Mesenchymal stem cell (in vitro differentiated cells and primary cell): Measurements from ENCODE around the gene CHAC1.

ENCODE experiments used
- DNase-seq: peaks from one replicate; pipeline ENCODE4 v3.0.0-alpha.2; 2013
- H2AFZ ChIP-seq: one replicate; pipeline ENCODE4 v1.6.1; 2013; ENCODE audit warnings: low read depth, mild to moderate bottlenecking, control low read depth, inconsistent platforms, low read length, moderate library complexity
- H2AK5ac ChIP-seq: 2 replicates; pipeline ENCODE4 v1.6.1; 2013; ENCODE audit warnings: low read length, moderate library complexity, mild to moderate bottlenecking, inconsistent platforms; ENCODE audit not compliant: severe bottlenecking
- H2BK120ac ChIP-seq: one replicate; pipeline ENCODE4 v1.6.1; 2013; ENCODE audit warnings: low read depth, mild to moderate bottlenecking, inconsistent platforms, low read length, moderate library complexity
- H2BK12ac ChIP-seq, 2 experiments: one replicate each; pipeline ENCODE4 v1.6.1; 2013; ENCODE audit warnings: inconsistent platforms in 2 of 2, low read length in 2 of 2, mild to moderate bottlenecking in 2 of 2, moderate library complexity in 2 of 2, control low read depth in 1 of 2
- H2BK15ac ChIP-seq: one replicate; pipeline ENCODE4 v1.6.1; 2013; ENCODE audit warnings: mild to moderate bottlenecking, low read depth, inconsistent platforms; ENCODE audit not compliant: poor library complexity, severe bottlenecking
- H2BK5ac ChIP-seq: 2 replicates; pipeline ENCODE4 v1.6.1; 2013; ENCODE audit warnings: low read depth, mild to moderate bottlenecking, low read length, control low read depth, inconsistent platforms; ENCODE audit not compliant: poor library complexity, severe bottlenecking
- H3K14ac ChIP-seq, 2 experiments: one replicate each; pipeline ENCODE4 v1.6.1; 2013; ENCODE audit warnings: inconsistent platforms in 2 of 2, low read length in 2 of 2, control low read depth in 1 of 2, mild to moderate bottlenecking in 1 of 2, moderate library complexity in 1 of 2
- H3K18ac ChIP-seq, 2 experiments: one replicate each; pipeline ENCODE4 v1.6.1; 2013; ENCODE audit warnings: inconsistent platforms in 2 of 2, low read length in 2 of 2, control low read depth in 1 of 2, low read depth in 1 of 2, mild to moderate bottlenecking in 1 of 2
- H3K23ac ChIP-seq, 2 experiments: one replicate each; pipeline ENCODE4 v1.6.1; 2013; ENCODE audit warnings: inconsistent platforms in 2 of 2, low read length in 2 of 2, mild to moderate bottlenecking in 2 of 2, moderate library complexity in 2 of 2, control low read depth in 1 of 2
- H3K27ac ChIP-seq: 2 replicates; pipeline ENCODE4 v1.5.1; 2013; ENCODE audit warnings: mild to moderate bottlenecking, moderate library complexity, low read length, control low read depth, inconsistent platforms; ENCODE audit not compliant: poor library complexity, severe bottlenecking
- H3K27me3 ChIP-seq, 2 experiments: 2 replicates each; pipeline versions ENCODE4 v1.6.1 to v1.7.0; 2013; ENCODE audit warnings: low read length in 2 of 2, mild to moderate bottlenecking in 2 of 2, moderate library complexity in 2 of 2, control low read depth in 1 of 2, inconsistent platforms in 1 of 2; ENCODE audit not compliant: control insufficient read depth in 1 of 2, insufficient read depth in 1 of 2
- H3K36me3 ChIP-seq, 2 experiments: 2 replicates each; pipeline versions ENCODE4 v1.6.1 to v1.7.0; 2013; ENCODE audit warnings: low read length in 2 of 2, control low read depth in 1 of 2, inconsistent platforms in 1 of 2, low read depth in 1 of 2, mild to moderate bottlenecking in 1 of 2; ENCODE audit not compliant: insufficient read depth in 2 of 2, control insufficient read depth in 1 of 2
- H3K4ac ChIP-seq, 2 experiments: one replicate each; pipeline ENCODE4 v1.6.1; 2013; ENCODE audit warnings: inconsistent platforms in 2 of 2, low read length in 2 of 2, mild to moderate bottlenecking in 2 of 2, moderate library complexity in 2 of 2, control low read depth in 1 of 2, low read depth in 1 of 2
- H3K4me1 ChIP-seq: 2 replicates; pipeline ENCODE4 v1.6.1; 2013; ENCODE audit warnings: low read depth, low read length, control low read depth; ENCODE audit not compliant: control insufficient read depth, insufficient read depth
- H3K4me2 ChIP-seq: 2 replicates; pipeline ENCODE4 v1.6.1; 2013; ENCODE audit warnings: low read length, mild to moderate bottlenecking, inconsistent platforms; ENCODE audit not compliant: poor library complexity, severe bottlenecking
- H3K4me3 ChIP-seq, 2 experiments: 2 replicates each; pipeline versions ENCODE4 v1.5.1 to v1.7.0; 2013; ENCODE audit warnings: low read length in 2 of 2, mild to moderate bottlenecking in 2 of 2, control low read depth in 1 of 2, low read depth in 1 of 2; ENCODE audit not compliant: insufficient read depth in 1 of 2
- H3K79me1 ChIP-seq: replicated peaks from 2 replicates; pipeline ENCODE4 v1.6.1; 2013; ENCODE audit warnings: mild to moderate bottlenecking, control low read depth, low read length, inconsistent platforms; ENCODE audit not compliant: poor library complexity, severe bottlenecking
- H3K9ac ChIP-seq: 2 replicates; pipeline ENCODE4 v1.7.0; 2013; ENCODE audit warnings: mild to moderate bottlenecking, low read length, moderate library complexity
- H3K9me3 ChIP-seq: 2 replicates; pipeline ENCODE4 v1.7.0; 2013; ENCODE audit warnings: mild to moderate bottlenecking, low read length; ENCODE audit not compliant: control insufficient read depth
- H4K8ac ChIP-seq: one replicate; pipeline ENCODE4 v1.6.1; 2013; ENCODE audit warnings: inconsistent platforms, mild to moderate bottlenecking, low read length, moderate library complexity
- H4K91ac ChIP-seq: one replicate; pipeline ENCODE4 v1.6.1; 2013; ENCODE audit warnings: mild to moderate bottlenecking, low read length, inconsistent platforms
- WGBS: methylation state at CpG from one replicate; pipeline ENCODE4 v1.1.7; 2013; ENCODE audit warnings: mixed read lengths; 5-methylcytosine and 5-hydroxymethylcytosine counted together

CHAC1 gene

GRCh38 chr15:40923551-40923950, 29.7 kb upstream of the CHAC1 start:
- H3K36me3 ChIP-seq: no peaks in the 10 kb centered on the region
- H3K4me1 ChIP-seq: peaks cover 37% of the 10 kb centered on the region
- H3K18ac ChIP-seq: no peak overlapping the region
- no peak overlapping the region for H2BK12ac ChIP-seq
- H3K23ac ChIP-seq: no peak overlapping the region
- H3K27me3 ChIP-seq: peaks cover 52 to 68% of the 10 kb centered on the region in 2 experiments
- H2BK15ac ChIP-seq: no peak overlapping the region
- DNase-seq: no peak
- no peak overlapping the region for H3K27ac ChIP-seq
- no peak overlapping the region for H3K4ac ChIP-seq
- H2AFZ ChIP-seq: no peak overlapping the region
- no peak overlapping the region for H3K14ac ChIP-seq
- WGBS: 88% methylated on average over 9 of the region's 9 CpGs
- no peaks in the 10 kb centered on the region for H3K9me3 ChIP-seq
- no peak overlapping the region for H3K4me2 ChIP-seq
- no peak overlapping the region for H4K8ac ChIP-seq
- no peak overlapping the region for H4K91ac ChIP-seq
- H2AK5ac ChIP-seq: no peak overlapping the region
- H3K4me3 ChIP-seq: no peak overlapping the region
- no peak overlapping the region for H2BK120ac ChIP-seq
- H3K79me1 ChIP-seq: no peaks in the 10 kb centered on the region
- no peak overlapping the region for H2BK5ac ChIP-seq
- H3K9ac ChIP-seq: no peak overlapping the region

GRCh38 chr15:40925495-40925862, 27.8 kb upstream of the CHAC1 start:
- H3K4me2 ChIP-seq: no peak overlapping the region

GRCh38 chr15:40925863-40926658, 27.2 kb upstream of the CHAC1 start:
- peaks cover 70 to 76% of the 10 kb centered on the region in 2 experiments for H3K27me3 ChIP-seq
- H3K14ac ChIP-seq: peak overlapping the region in 1 of 2 experiments; percentile 74
- H3K18ac ChIP-seq: peak overlapping the region in 1 of 2 experiments; percentile 63
- peak; percentile 61 for DNase-seq
- no peak overlapping the region for H3K4ac ChIP-seq
- peaks cover 52% of the 10 kb centered on the region for H3K4me1 ChIP-seq
- H4K8ac ChIP-seq: no peak overlapping the region
- whole genome bisulfite sequencing: 2% methylated on average over 61 of the region's 61 CpGs
- peak overlapping the region in 1 of 2 experiments; percentile 38 for H3K23ac ChIP-seq
- H3K4me2 ChIP-seq: peak overlapping the region; percentile 77
- H3K9ac ChIP-seq: no peak overlapping the region
- H2BK5ac ChIP-seq: no peak overlapping the region
- peak overlapping the region in 1 of 2 experiments; percentile 70 for H2BK12ac ChIP-seq
- H3K36me3 ChIP-seq: no peaks in the 10 kb centered on the region
- peak overlapping the region; percentile 64 for H2AFZ ChIP-seq
- no peaks in the 10 kb centered on the region for H3K9me3 ChIP-seq
- no peak overlapping the region for H2BK120ac ChIP-seq
- H3K27ac ChIP-seq: no peak overlapping the region
- peak overlapping the region; percentile 86 for H2BK15ac ChIP-seq
- no peaks in the 10 kb centered on the region for H3K79me1 ChIP-seq
- peak overlapping the region in 1 of 2 experiments; percentile 24 for H3K4me3 ChIP-seq
- no peak overlapping the region for H4K91ac ChIP-seq
- H2AK5ac ChIP-seq: no peak overlapping the region

More at GRCh38 chr15:40925495-40925862, 27.8 kb upstream of the CHAC1 start:
- 7% methylated on average over 30 of the region's 30 CpGs for WGBS
- H3K27me3 ChIP-seq: peaks cover 64 to 73% of the 10 kb centered on the region in 2 experiments
- no peak overlapping the region for H3K18ac ChIP-seq
- H2BK5ac ChIP-seq: no peak overlapping the region
- peaks cover 49% of the 10 kb centered on the region for H3K4me1 ChIP-seq
- no peak for DNase-seq
- H3K27ac ChIP-seq: no peak overlapping the region
- no peak overlapping the region for H3K4me3 ChIP-seq
- no peak overlapping the region for H2BK120ac ChIP-seq
- peak overlapping the region; percentile 86 for H2BK15ac ChIP-seq
- no peak overlapping the region for H3K14ac ChIP-seq
- no peak overlapping the region for H4K91ac ChIP-seq
- no peak overlapping the region for H3K4ac ChIP-seq
- H3K9me3 ChIP-seq: no peaks in the 10 kb centered on the region
- H4K8ac ChIP-seq: no peak overlapping the region
- no peak overlapping the region for H2AK5ac ChIP-seq
- no peaks in the 10 kb centered on the region for H3K79me1 ChIP-seq
- peak overlapping the region in 1 of 2 experiments; percentile 38 for H3K23ac ChIP-seq
- no peaks in the 10 kb centered on the region for H3K36me3 ChIP-seq
- no peak overlapping the region for H3K9ac ChIP-seq
- no peak overlapping the region for H2AFZ ChIP-seq
- no peak overlapping the region for H2BK12ac ChIP-seq

- H4K91ac ChIP-seq: no peak overlapping the region
- H2BK5ac ChIP-seq: no peak overlapping the region
- no peak overlapping the region for H3K4me2 ChIP-seq
- DNase-seq: no peak
- H2BK120ac ChIP-seq: no peak overlapping the region
- H3K14ac ChIP-seq: no peak overlapping the region
- H3K9me3 ChIP-seq: no peaks in the 10 kb centered on the region
- no peaks in the 10 kb centered on the region for H3K36me3 ChIP-seq
- 13% methylated on average over 33 of the region's 33 CpGs for WGBS
- H2BK15ac ChIP-seq: no peak overlapping the region
- H2BK12ac ChIP-seq: no peak overlapping the region
- no peak overlapping the region for H3K18ac ChIP-seq
- H2AFZ ChIP-seq: no peak overlapping the region
- no peak overlapping the region for H3K9ac ChIP-seq
- peak overlapping the region in 1 of 2 experiments; percentile 62 for H3K23ac ChIP-seq
- H3K4me3 ChIP-seq: no peak overlapping the region
- no peak overlapping the region for H4K8ac ChIP-seq
- H3K4me1 ChIP-seq: peaks cover 52% of the 10 kb centered on the region
- no peak overlapping the region for H3K27ac ChIP-seq
- H3K79me1 ChIP-seq: no peaks in the 10 kb centered on the region
- H3K27me3 ChIP-seq: peaks cover 78 to 84% of the 10 kb centered on the region in 2 experiments
- H3K4ac ChIP-seq: no peak overlapping the region
- no peak overlapping the region for H2AK5ac ChIP-seq
These were observed 26.4 kb upstream of the CHAC1 start for GRCh38 chr15:40926659-40927494.
